Esophagus squamous epithelium (tissue), 4 donors: ENCODE results near the gene LRP1B.

ENCODE experiments used
- CTCF ChIP-seq, 6 experiments: fragments of 450-650 bp in 4 of 6; fragments of 200-600 bp in 2 of 6; sonication (generic) in 2 of 6; IDR thresholded peaks; one replicate each; pipeline ENCODE4 v1.5.1; 2016 to 2019; ENCODE audit warnings: antibody characterized with exemption in 6 of 6, mild to moderate bottlenecking in 4 of 6, moderate library complexity in 4 of 6
- POLR2A ChIP-seq, 4 donors: fragments of 450-650 bp; IDR thresholded peaks; one replicate each; pipeline ENCODE4 v1.6.1; 2017; ENCODE audit warnings: antibody characterized with exemption in 4 of 4, mild to moderate bottlenecking in 4 of 4, moderate library complexity in 3 of 4

DNA sequence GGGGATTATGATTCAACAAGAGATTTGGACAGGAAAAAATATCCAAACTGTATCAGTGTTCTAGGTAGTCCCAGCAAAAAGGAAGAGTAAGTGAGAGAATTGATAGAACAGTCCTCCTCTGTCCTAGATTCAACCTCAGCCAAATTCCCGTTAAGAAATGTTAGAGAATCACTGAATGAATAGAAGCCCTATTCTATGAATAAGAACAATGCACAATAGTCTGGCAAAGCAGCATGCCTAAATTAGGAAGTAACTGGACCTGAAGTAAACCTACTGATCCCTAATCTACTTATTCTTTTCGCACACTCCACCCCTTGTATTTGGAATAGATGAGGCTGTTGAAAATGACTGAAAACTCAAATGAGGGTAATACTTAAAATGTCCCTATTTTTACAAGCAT lies 1665.5 kb downstream of the LRP1B start:
- TF ChIP-seq POLR2A (IDR thresholded peaks at IDR 0.05), result no peak
- TF ChIP-seq CTCF (IDR thresholded peaks at IDR 0.05), result no peak
